ENCODE measurements around the gene PLXNA3. TPM values are rescaled to one million over a fixed set of nuclear protein-coding genes. Genes with fewer than 3 reads are reported as not detected.

PLXNA3 gene
- total and polyA plus RNA-seq, 2 experiments from 2014 or later: 13.7 to 23.3 TPM

DNA sequence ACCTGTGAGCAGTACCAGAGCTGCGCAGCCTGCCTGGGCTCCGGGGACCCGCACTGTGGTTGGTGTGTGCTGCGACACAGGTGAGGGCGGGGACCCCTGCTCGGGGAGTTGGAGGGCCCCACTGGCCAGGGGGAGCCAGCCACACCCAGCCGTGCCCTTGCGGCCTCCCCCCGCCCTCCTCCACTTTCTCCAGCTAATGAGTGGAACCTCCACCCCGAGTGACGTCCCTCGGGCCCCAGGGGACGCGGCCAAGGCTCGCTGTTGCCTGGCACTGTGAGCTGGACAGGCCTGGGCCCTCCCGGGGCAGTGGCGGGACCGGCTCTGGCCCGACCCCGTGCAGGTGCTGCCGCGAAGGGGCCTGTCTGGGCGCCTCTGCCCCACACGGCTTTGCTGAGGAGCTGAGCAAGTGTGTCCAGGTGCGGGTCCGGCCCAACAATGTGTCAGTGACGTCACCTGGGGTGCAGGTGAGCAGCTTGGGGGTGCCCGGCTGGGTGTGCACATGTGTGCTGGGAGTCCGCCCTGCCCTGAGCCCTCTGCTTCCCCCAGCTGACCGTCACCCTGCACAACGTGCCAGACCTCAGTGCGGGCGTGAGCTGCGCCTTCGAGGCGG lies 5.6 kb downstream of the PLXNA3 start:
- H3K9me3 ChIP-seq (ENCODE audit: low read depth): no peaks in the 10 kb centered on the region
- TF ChIP-seq CTCF (IDR thresholded peaks at IDR 0.05; ENCODE audit: low read depth, low read length): no peak
- H3K27me3 ChIP-seq: no peaks in the 10 kb centered on the region
- no peak overlapping the region for H3K4me3 ChIP-seq
- DNase-seq (ENCODE audit: low read depth in 1 of 2, low spot score in 1 of 2): no peak
- no peak overlapping the region for H3K27ac ChIP-seq
- H3K4me1 ChIP-seq (ENCODE audit: low read depth): no peaks in the 10 kb centered on the region
- H3K36me3 ChIP-seq: no peaks in the 10 kb centered on the region

DNA sequence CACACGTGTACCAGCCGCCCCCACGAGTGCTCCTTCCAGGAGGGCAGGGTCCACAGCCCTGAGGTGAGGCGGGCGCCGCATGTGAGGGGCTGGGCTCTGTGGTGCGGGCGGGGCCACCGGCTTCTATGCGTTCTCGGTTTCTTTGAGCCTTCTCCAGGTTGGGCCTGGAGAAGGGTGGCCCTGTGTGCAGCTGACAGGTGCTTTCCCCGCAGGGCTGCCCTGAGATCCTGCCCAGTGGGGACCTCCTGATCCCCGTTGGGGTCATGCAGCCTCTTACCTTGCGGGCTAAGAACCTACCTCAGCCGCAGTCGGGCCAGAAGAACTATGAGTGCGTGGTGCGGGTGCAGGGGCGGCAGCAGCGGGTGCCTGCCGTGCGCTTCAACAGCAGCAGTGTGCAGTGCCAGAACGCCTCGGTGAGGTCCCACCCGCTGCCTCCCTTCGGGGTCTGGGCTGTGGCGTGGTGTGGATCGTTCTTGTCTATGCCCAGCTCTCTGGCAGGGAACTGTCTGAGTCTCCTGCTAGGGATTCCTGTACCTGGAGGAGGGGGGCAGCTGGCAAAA lies 6.8 kb downstream of the PLXNA3 start:
- TF ChIP-seq CTCF (IDR thresholded peaks at IDR 0.05; ENCODE audit: low read depth, low read length): no peak
- DNase-seq (ENCODE audit: low read depth in 1 of 2, low spot score in 1 of 2): no peak
- H3K36me3 ChIP-seq: no peaks in the 10 kb centered on the region
- H3K9me3 ChIP-seq (ENCODE audit: low read depth): no peaks in the 10 kb centered on the region
- no peaks in the 10 kb centered on the region for H3K4me1 ChIP-seq (ENCODE audit: low read depth)
- no peak overlapping the region for H3K4me3 ChIP-seq
- H3K27ac ChIP-seq: no peak overlapping the region
- H3K27me3 ChIP-seq: no peaks in the 10 kb centered on the region

DNA sequence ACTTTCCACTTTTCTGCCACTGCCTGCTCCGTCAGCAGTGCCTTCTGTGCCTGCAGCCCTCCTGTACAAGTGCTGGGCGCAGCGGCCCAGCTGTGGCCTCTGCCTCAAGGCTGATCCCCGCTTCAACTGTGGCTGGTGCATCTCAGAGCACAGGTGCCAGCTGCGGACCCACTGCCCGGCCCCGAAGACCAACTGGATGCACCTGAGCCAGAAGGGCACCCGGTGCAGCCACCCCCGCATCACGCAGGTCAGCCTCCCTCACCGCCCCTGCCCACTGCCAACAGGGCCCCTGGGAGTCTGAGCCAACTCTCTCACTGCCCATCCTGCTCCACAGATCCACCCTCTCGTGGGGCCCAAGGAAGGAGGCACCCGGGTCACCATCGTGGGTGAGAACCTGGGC lies 7.5 kb downstream of the PLXNA3 start:
- Histone ChIP-seq H3K27me3 (no peaks in the 10 kb centered on the region), H3K9me3 (ENCODE audit: low read depth) (no peaks in the 10 kb centered on the region), H3K4me1 (ENCODE audit: low read depth) (no peaks in the 10 kb centered on the region), H3K27ac (no peak overlapping the region), H3K4me3 (no peak overlapping the region), H3K36me3 (no peaks in the 10 kb centered on the region)
- no peak for DNase-seq (ENCODE audit: low read depth in 1 of 2, low spot score in 1 of 2)
- TF ChIP-seq CTCF (IDR thresholded peaks at IDR 0.05; ENCODE audit: low read depth, low read length): no peak

- DNase-seq (ENCODE audit: low read depth in 1 of 2, low spot score in 1 of 2): no peak
- Histone ChIP-seq H3K27me3 (no peaks in the 10 kb centered on the region), H3K27ac (no peak overlapping the region), H3K4me1 (ENCODE audit: low read depth) (no peaks in the 10 kb centered on the region), H3K36me3 (no peaks in the 10 kb centered on the region), H3K4me3 (no peak overlapping the region), H3K9me3 (ENCODE audit: low read depth) (no peaks in the 10 kb centered on the region)
- no peak for TF ChIP-seq CTCF (IDR thresholded peaks at IDR 0.05; ENCODE audit: low read depth, low read length)
These were observed 8.0 kb downstream of the PLXNA3 start for GRCh38 chrX:154466036-154466435.

DNA sequence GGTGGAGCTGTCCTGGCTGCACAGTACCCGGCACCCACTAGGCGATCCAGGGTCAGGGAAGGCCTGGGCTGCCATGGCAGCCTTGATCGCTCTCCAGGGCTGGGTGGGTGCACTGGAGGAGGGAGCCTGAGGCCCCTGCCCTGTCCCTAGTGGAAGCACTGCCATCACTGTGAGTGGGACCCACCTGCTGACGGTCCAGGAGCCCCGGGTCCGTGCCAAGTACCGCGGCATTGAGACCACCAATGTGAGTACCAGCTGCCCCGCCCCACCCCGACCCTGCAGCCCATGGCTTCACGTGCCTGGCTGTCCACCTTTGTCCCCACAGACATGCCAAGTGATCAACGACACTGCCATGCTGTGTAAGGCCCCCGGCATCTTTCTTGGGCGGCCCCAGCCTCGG lies 8.8 kb downstream of the PLXNA3 start:
- no peaks in the 10 kb centered on the region for H3K36me3 ChIP-seq
- H3K27me3 ChIP-seq: no peaks in the 10 kb centered on the region

More for the DNA sequence above, 8.8 kb downstream of the PLXNA3 start:
- H3K9me3 ChIP-seq (ENCODE audit: low read depth): no peaks in the 10 kb centered on the region
- no peak for DNase-seq (ENCODE audit: low read depth in 1 of 2, low spot score in 1 of 2)
- H3K4me3 ChIP-seq: no peak overlapping the region
- TF ChIP-seq CTCF (IDR thresholded peaks at IDR 0.05; ENCODE audit: low read depth, low read length): no peak
- H3K4me1 ChIP-seq (ENCODE audit: low read depth): no peaks in the 10 kb centered on the region
- no peak overlapping the region for H3K27ac ChIP-seq
